HG03571 (cell line): ENCODE measurements around the gene AGBL4.

ENCODE experiments used
- ATAC-seq: cut with Tn5 transposase; IDR thresholded peaks from one replicate; pipeline ENCODE4 v1.9.1; 2021; ENCODE audit not compliant: unreplicated experiment

AGBL4 gene

GRCh38 chr1:49197081-49197480 is 826.7 kb downstream of the AGBL4 start:
- no peak for ATAC-seq

- no peak for ATAC-seq
Measured at GRCh38 chr1:49190138-49190537, 833.6 kb downstream of the AGBL4 start.

GRCh38 chr1:49187056-49187455 is 836.7 kb downstream of the AGBL4 start:
- no peak for ATAC-seq

- ATAC-seq = no peak
Measured at GRCh38 chr1:49185450-49185980, 838.2 kb downstream of the AGBL4 start.

GRCh38 chr1:49183489-49183888 is 840.3 kb downstream of the AGBL4 start:
- ATAC-seq = no peak

- ATAC-seq = no peak
Measured at GRCh38 chr1:49181033-49181432, 842.7 kb downstream of the AGBL4 start.

- ATAC-seq = no peak
Measured at GRCh38 chr1:49171941-49172593, 851.7 kb downstream of the AGBL4 start.

GRCh38 chr1:49166031-49166430 is 857.7 kb downstream of the AGBL4 start:
- ATAC-seq = no peak

GRCh38 chr1:49163031-49163430 is 860.7 kb downstream of the AGBL4 start:
- ATAC-seq = no peak

GRCh38 chr1:49160677-49161076 is 863.1 kb downstream of the AGBL4 start:
- ATAC-seq = no peak

- ATAC-seq = no peak
Measured at GRCh38 chr1:49136738-49137251, 887.0 kb downstream of the AGBL4 start.

- no peak for ATAC-seq
Measured at GRCh38 chr1:49125746-49126145, 898.0 kb downstream of the AGBL4 start.

- no peak for ATAC-seq
Measured at GRCh38 chr1:49111931-49112330, 911.8 kb downstream of the AGBL4 start.

- no peak for ATAC-seq
Measured at GRCh38 chr1:49106445-49106844, 917.3 kb downstream of the AGBL4 start.

GRCh38 chr1:49104575-49104974 is 919.2 kb downstream of the AGBL4 start:
- ATAC-seq = no peak

- ATAC-seq = no peak
Measured at GRCh38 chr1:49102752-49103151, 921.0 kb downstream of the AGBL4 start.

- ATAC-seq = no peak
Measured at GRCh38 chr1:49098866-49099265, 924.9 kb downstream of the AGBL4 start.

GRCh38 chr1:49086327-49086726 is 937.4 kb downstream of the AGBL4 start:
- no peak for ATAC-seq

- no peak for ATAC-seq
Measured at GRCh38 chr1:49085079-49085478, 938.7 kb downstream of the AGBL4 start.

GRCh38 chr1:49060766-49061165 is 963.0 kb downstream of the AGBL4 start:
- ATAC-seq = no peak

- ATAC-seq = no peak
Measured at GRCh38 chr1:49059087-49059486, 964.7 kb downstream of the AGBL4 start.

- ATAC-seq = no peak
Measured at GRCh38 chr1:49052102-49052501, 971.7 kb downstream of the AGBL4 start.

GRCh38 chr1:49051647-49052046 is 972.1 kb downstream of the AGBL4 start:
- ATAC-seq = no peak
